DND-41 (cell line): Measurements from ENCODE around the gene MYO18B.

Experiments
- CTCF ChIP-seq: IDR thresholded peaks from 2 replicates; pipeline ENCODE4 v1.5.1; 2012; ENCODE audit warnings: borderline replicate concordance, low read length, moderate library complexity, mild to moderate bottlenecking; ENCODE audit not compliant: poor library complexity, severe bottlenecking; ENCODE audit errors: extremely low read depth
- EZH2 ChIP-seq: IDR thresholded peaks from 3 replicates; pipeline ENCODE4 v1.6.1; 2012; ENCODE audit warnings: borderline replicate concordance, low read depth, mild to moderate bottlenecking, moderate library complexity, low read length, inconsistent platforms; ENCODE audit not compliant: severe bottlenecking

GRCh38 chr22:25961699-25962098, 219.7 kb downstream of the MYO18B start:
- no peak for TF ChIP-seq CTCF
- TF ChIP-seq EZH2, result no peak
